H1 (cell line): ENCODE results near the gene EEF2K. TPM values are rescaled to one million over a fixed set of nuclear protein-coding genes. Genes with fewer than 3 reads are reported as not detected.

ENCODE experiments used
- RXRA ChIP-seq: IDR thresholded peaks from 2 replicates; pipeline ENCODE4 v1.6.1; 2011; ENCODE audit warnings: low read depth, mild to moderate bottlenecking, low read length, moderate library complexity; ENCODE audit not compliant: insufficient read depth
- TCF12 ChIP-seq: IDR thresholded peaks from 2 replicates; pipeline ENCODE4 v1.6.1; 2011; ENCODE audit warnings: low read depth, mild to moderate bottlenecking, low read length
- polyA plus RNA-seq, 7 experiments: library from polyadenylated mRNA; depleted of rRNA in 3 of 7; stranded (reverse) in 5 of 7; unstranded in 2 of 7; fragments of >200 nt in 5 of 7; fragments of 200-250 nt in 2 of 7; gene quantifications; 1 replicate in 5 of 7; 2 replicates in 1 of 7; 4 replicates in 1 of 7; pipeline versions ENCODE4 v1.2.1 to v1.2.3, GENCODE V29; 2011 to 2013; ENCODE audit warnings: missing spikeins in 2 of 7, mixed read lengths in 2 of 7
- total RNA-seq: library from RNA; stranded (reverse); fragmentation: NEBNext Ultra II Directional; extraction: Animal tissue kit (Norgen Biotek cat#: 25700); gene quantifications from 2 replicates; pipeline ENCODE4 v1.2.1, GENCODE V29; 2021

Gene EEF2K
- total and polyA plus RNA-seq, 2 of the 8 experiments (the other 6 are each of a cell fraction or from before 2014, with no cell fraction given), result 14.9 to 30.2 TPM

DNA sequence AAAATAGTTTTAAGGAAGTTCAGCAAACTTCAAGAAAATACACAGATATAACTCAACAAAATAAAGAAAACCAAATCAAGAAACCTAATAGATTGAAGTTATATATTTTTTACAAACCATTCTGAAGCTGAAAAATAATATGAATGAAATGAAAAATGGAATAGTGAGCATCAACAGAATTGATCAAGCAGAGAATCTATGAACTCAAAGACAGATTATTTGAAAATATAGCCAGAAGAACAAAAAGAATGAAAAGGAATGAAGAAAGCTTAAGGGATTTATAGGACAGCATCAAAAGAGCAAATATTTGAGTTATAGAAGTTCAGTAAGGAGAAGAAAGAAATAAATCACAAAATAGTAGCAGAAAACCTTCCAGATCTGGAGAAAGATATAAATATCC is 130.5 kb downstream of the EEF2K start (continued):
- TF ChIP-seq TCF12 (no peak), RXRA (no peak)
